ENCODE measurements around the gene PLXNA4. TPM values are rescaled to one million over a fixed set of nuclear protein-coding genes. Genes with fewer than 3 reads are reported as not detected.

PLXNA4 gene
- total RNA-seq, 4 donors from 2014 or later: 5.1 to 7.0 (median 5.3) TPM

DNA sequence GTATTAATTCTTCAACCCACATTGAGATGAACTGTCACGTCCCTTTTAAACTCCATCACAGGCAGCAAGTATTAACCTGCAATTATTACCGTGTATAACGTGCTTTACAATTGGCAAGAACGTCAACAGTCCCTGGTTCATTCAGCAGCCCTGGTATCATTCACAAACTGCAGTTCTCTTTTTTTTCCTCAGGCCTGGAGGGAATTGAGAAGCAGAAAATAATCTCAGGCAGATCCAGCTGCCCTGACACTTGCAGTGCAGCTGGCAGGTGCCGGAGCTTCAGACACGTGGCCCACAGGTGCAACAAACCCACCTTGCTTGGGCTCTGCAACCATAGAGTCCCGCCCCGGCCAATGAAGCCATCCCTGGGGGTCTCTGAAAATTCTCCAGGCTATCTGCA lies 137.3 kb downstream of the PLXNA4 start:
- DNase-seq (ENCODE audit: low spot score in 2 of 2): no peak
- H3K4me3 ChIP-seq (ENCODE audit: low read depth, poor library complexity, severe bottlenecking): no peak overlapping the region
- intact Hi-C loops (cut with DNase I; ENCODE audit: low total_unique reads): no loop called here
- no peak for TF ChIP-seq POLR2A (IDR thresholded peaks at IDR 0.05)
- TF ChIP-seq, protein P1, sequence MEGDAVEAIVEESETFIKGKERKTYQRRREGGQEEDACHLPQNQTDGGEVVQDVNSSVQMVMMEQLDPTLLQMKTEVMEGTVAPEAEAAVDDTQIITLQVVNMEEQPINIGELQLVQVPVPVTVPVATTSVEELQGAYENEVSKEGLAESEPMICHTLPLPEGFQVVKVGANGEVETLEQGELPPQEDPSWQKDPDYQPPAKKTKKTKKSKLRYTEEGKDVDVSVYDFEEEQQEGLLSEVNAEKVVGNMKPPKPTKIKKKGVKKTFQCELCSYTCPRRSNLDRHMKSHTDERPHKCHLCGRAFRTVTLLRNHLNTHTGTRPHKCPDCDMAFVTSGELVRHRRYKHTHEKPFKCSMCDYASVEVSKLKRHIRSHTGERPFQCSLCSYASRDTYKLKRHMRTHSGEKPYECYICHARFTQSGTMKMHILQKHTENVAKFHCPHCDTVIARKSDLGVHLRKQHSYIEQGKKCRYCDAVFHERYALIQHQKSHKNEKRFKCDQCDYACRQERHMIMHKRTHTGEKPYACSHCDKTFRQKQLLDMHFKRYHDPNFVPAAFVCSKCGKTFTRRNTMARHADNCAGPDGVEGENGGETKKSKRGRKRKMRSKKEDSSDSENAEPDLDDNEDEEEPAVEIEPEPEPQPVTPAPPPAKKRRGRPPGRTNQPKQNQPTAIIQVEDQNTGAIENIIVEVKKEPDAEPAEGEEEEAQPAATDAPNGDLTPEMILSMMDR (IDR thresholded peaks at IDR 0.05): no peak
- 50 to 64% methylated on average over 8 of the region's 8 CpGs for WGBS, 2 donors

DNA sequence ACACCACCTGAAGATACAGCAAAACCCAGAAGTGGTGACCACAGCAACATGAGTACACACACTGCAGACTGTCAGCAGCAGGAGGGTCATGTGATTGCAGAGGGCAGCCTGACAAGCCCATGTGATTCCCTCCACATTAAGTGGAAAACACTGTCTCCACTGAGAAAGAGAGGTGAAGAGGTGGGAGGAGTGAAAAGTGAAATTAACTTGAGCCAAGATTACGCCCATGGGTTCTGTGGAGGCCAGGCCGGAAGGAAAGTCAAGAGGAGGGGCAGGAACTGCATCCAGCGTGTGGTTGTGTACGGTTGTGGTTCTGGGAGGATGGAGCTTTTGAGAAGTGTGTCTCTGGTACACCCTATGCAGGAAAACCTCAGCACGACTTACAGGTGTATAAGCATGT lies 138.5 kb downstream of the PLXNA4 start:
- no peak overlapping the region for H3K4me3 ChIP-seq (ENCODE audit: low read depth, poor library complexity, severe bottlenecking)
- DNase-seq (ENCODE audit: low spot score in 2 of 2): no peak
- TF ChIP-seq, protein P1 (IDR thresholded peaks at IDR 0.05): no peak
- no peak for TF ChIP-seq POLR2A (IDR thresholded peaks at IDR 0.05)
- 63 to 67% methylated on average over 5 of the region's 5 CpGs for WGBS, 2 donors
- intact Hi-C loops (cut with DNase I; ENCODE audit: low total_unique reads): no loop called here

DNA sequence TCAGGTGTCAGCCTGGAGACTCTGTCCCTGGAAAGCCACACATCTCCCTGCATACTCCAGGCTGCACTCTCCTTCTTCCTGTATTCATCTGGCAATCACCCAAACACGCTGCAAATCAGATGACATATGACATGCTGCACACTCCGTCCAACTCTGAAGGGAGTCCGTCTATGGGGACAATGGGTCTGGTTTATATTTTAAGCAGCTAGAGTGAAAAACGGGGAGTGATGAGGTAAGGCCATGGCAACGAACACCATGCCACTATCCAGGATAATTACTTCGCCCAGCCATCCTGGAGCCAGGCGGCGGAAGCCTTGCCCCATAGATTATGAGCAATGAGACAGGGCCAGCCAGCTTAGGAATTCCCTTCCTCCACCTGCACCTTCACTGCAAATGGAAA lies 140.1 kb downstream of the PLXNA4 start:
- TF ChIP-seq, protein P1 (IDR thresholded peaks at IDR 0.05): no peak
- no peak for TF ChIP-seq POLR2A (IDR thresholded peaks at IDR 0.05)
- 52 to 55% methylated on average over 8 of the region's 8 CpGs for WGBS, 2 donors
- intact Hi-C loops (cut with DNase I; ENCODE audit: low total_unique reads): no loop called here
- H3K4me3 ChIP-seq (ENCODE audit: low read depth, poor library complexity, severe bottlenecking): no peak overlapping the region
- DNase-seq (ENCODE audit: low spot score in 2 of 2): no peak

DNA sequence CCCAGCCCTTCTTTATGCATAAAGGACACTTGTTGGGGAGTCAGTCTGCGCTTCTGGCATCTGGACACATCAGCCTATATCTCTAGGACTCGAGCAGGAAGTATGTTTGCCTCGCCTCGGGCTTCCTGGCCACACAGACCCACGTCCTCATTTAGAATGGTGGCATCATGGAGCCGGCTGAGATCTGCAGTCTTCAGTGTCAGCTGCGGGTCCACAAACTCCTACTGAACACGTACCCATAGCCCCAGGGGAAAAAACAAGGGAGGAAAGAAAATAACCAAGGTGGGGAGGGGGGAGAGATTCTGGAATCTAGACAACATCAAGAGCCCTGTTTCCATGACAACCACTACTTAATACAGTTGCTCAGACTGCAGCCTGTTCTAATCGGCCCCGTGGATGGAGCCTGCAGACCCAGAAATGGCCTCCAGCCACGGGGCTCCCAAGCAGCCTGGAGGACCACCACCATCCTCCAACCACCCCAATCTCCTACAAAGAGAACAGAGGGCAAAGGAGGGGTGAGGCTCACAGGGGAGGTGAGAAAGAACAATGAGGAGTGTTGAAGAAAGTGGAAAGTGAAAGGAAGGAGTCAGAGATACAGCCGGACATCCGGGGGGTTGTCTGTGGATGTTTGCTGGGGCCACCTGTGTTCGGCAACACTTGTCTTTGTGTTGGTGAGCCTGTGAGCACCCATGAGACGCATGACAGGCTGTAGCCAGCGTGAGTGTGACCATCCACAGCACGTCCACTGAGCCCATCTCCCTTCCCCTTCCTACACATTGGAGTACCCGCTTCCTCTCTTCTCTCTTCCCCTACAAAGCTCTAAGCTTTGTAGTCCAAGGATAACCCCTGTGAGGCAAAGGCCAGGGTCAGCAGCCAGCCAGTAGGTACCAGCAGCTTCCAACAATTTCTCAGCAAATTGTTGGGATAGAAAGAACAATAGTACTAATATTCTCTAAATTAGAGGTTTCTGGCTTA lies 141.0 kb downstream of the PLXNA4 start:
- TF ChIP-seq POLR2A (IDR thresholded peaks at IDR 0.05): no peak
- TF ChIP-seq, protein P1 (IDR thresholded peaks at IDR 0.05): no peak
- no peak overlapping the region for H3K4me3 ChIP-seq (ENCODE audit: low read depth, poor library complexity, severe bottlenecking)
- WGBS, 2 donors: 63 to 65% methylated on average over 18 of the region's 18 CpGs
- DNase-seq (ENCODE audit: low spot score in 2 of 2): no peak
- intact Hi-C loops (cut with DNase I; ENCODE audit: low total_unique reads): no loop called here

DNA sequence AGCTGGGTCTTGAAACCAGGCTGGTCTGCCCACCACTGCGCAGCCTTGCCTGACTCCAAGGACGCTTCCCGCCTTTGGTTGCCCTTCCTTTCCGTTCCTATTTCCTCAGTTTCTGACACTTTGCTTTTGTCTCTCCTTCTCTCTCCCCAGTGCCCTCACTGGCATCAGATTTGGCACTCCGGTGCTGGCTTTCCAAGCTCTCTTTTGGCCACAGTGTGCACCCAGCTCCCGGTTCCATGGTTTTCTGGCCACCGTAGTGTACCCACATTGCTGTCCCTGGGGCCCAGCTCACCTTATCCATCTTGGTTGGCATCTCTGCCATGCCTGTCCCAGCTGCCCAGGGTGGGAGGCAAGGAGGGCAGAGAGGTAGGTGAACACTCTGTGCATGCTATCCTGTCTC lies 142.2 kb downstream of the PLXNA4 start:
- intact Hi-C loops (cut with DNase I; ENCODE audit: low total_unique reads): no loop called here
- no peak for DNase-seq (ENCODE audit: low spot score in 2 of 2)
- H3K4me3 ChIP-seq (ENCODE audit: low read depth, poor library complexity, severe bottlenecking): no peak overlapping the region
- TF ChIP-seq, protein P1 (IDR thresholded peaks at IDR 0.05): no peak
- 93 to 96% methylated on average over 7 of the region's 7 CpGs for WGBS, 2 donors

All from lower leg skin (tissue), 4 donors.